Activated T-helper 17 cell treated with anti-CD3 and anti-CD28 coated beads, Interleukin-2, amount 50 U/mL, for 72 hours (primary cell): ENCODE data around the gene SCN8A. TPM values are rescaled to one million over a fixed set of nuclear protein-coding genes. Genes with fewer than 3 reads are reported as not detected.
"Not testable (repeated sequence)": the region's sequence is repeated elsewhere in the genome, so short reads cannot be mapped to it uniquely, and the experiment has no call there.

Experiments used
- ATAC-seq: fragments of 150-1000 bp; cut with Tn5 transposase; replicated peaks from 2 replicates; pipeline ENCODE4 v1.10.0; 2021; ENCODE audit warnings: mild to moderate bottlenecking, moderate library complexity
- H3K27ac Mint-ChIP-seq: one replicate; pipeline ENCODE4 v1.8.0; 2022; ENCODE audit warnings: mixed read lengths
- H3K27me3 Mint-ChIP-seq: one replicate; pipeline ENCODE4 v1.8.0; 2022; ENCODE audit warnings: mixed read lengths
- H3K36me3 Mint-ChIP-seq: one replicate; pipeline ENCODE4 v1.8.0; 2022; ENCODE audit warnings: low read depth, mild to moderate bottlenecking, mixed read lengths
- H3K4me1 Mint-ChIP-seq: one replicate; pipeline ENCODE4 v1.8.0; 2022; ENCODE audit warnings: mixed read lengths
- H3K4me3 Mint-ChIP-seq: one replicate; pipeline ENCODE4 v1.8.0; 2022; ENCODE audit warnings: mild to moderate bottlenecking, mixed read lengths
- H3K9me3 Mint-ChIP-seq: one replicate; pipeline ENCODE4 v1.8.0; 2022; ENCODE audit warnings: mixed read lengths
- total RNA-seq, 2 donors: library from RNA; stranded (reverse); gene quantifications; one replicate each; pipeline ENCODE4 v1.2.3, GENCODE V29; 2022

SCN8A gene
- total RNA-seq, 2 donors from 2014 or later, result 0.73 to 1.2 TPM

- Mint-ChIP-seq H3K27me3 (peaks cover 3% of the 10 kb centered on the region), H3K9me3 (no peaks in the 10 kb centered on the region), H3K36me3 (no peaks in the 10 kb centered on the region), H3K27ac (no peak overlapping the region), H3K4me3 (no peak overlapping the region), H3K4me1 (no peaks in the 10 kb centered on the region)
- no peak for ATAC-seq
Measured at GRCh38 chr12:51763743-51764142, 172.7 kb downstream of the SCN8A start.

DNA sequence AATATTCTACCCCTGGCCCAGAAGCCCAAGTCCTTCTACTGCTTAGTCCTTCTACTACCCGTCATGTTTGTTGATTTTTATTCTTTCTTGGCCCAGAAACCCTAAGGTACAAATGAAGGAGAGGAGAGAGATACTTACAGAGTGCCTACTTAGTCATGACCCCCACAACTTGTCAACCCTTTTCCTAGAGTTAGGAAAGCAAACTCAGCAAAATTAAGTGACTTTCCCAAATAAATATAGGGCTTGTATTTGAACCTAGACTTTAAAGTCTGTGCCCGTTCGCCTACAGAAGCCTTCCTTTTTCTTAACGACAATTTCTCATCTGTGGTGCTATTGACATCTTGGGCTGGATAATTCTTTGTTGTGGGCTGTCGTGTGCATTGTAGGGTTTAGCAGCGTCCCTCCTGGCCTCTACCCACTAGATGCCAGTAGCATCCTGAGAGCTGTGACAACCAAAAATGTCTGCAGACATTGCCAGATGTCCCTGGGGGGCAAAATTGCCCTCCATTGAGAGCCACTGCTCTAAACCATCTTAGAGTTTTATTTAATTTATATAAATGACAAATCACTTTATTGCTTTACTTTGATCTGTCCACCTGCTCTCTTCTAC is 175.1 kb downstream of the SCN8A start:
- Mint-ChIP-seq H3K4me3 (no peak overlapping the region), H3K27ac (no peak overlapping the region), H3K4me1 (no peaks in the 10 kb centered on the region), H3K9me3 (no peaks in the 10 kb centered on the region), H3K36me3 (no peaks in the 10 kb centered on the region), H3K27me3 (no peaks in the 10 kb centered on the region)
- ATAC-seq, result no peak

GRCh38 chr12:51771008-51771407 is 180.0 kb downstream of the SCN8A start:
- H3K4me3 Mint-ChIP-seq, result no peak overlapping the region
- no peaks in the 10 kb centered on the region for H3K9me3 Mint-ChIP-seq
- no peaks in the 10 kb centered on the region for H3K4me1 Mint-ChIP-seq
- no peaks in the 10 kb centered on the region for H3K36me3 Mint-ChIP-seq
- no peak for ATAC-seq
- no peaks in the 10 kb centered on the region for H3K27me3 Mint-ChIP-seq
- no peak overlapping the region for H3K27ac Mint-ChIP-seq

DNA sequence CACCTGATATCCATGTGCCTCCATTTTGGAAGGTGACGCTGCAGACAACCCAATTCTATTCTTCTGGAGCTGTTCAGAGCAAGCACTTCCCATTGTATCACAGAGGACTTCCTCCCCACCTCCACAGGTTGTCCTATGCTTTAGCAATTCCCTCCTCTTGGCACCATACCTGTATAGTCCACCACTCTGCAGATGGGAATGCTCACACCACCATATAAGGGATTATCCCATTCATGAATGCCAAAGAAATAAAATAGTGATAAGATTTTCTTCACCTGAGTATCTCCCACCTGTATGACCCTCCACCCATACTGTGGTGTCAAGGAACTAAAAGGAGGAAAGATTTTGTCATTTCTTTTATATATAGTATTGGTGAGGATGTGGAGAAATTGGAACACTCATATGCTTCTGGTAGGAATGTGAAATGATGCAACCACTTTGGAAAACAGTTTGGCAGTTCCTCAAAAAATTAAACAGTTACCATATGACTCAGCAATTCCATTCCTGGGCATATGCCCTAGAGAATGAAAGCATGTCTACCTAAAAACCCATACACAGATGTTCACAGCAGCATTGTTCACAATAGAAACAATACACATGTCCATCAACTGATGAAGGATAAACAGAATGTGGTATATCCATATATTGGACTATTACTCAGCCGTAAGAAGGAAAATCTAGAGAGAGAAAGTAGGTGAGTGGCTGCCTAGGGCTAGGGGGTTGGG is 182.3 kb downstream of the SCN8A start:
- H3K4me1 Mint-ChIP-seq, result no peaks in the 10 kb centered on the region
- no peak overlapping the region for H3K4me3 Mint-ChIP-seq
- H3K27ac Mint-ChIP-seq, result no peak overlapping the region
- H3K27me3 Mint-ChIP-seq, result no peaks in the 10 kb centered on the region
- no peaks in the 10 kb centered on the region for H3K36me3 Mint-ChIP-seq
- H3K9me3 Mint-ChIP-seq, result no peaks in the 10 kb centered on the region
- ATAC-seq, result no peak

- no peak for ATAC-seq
- no peaks in the 10 kb centered on the region for H3K4me1 Mint-ChIP-seq
- no peaks in the 10 kb centered on the region for H3K9me3 Mint-ChIP-seq
- peaks cover 5% of the 10 kb centered on the region for H3K27me3 Mint-ChIP-seq
- no peak overlapping the region for H3K4me3 Mint-ChIP-seq
- H3K36me3 Mint-ChIP-seq, result no peaks in the 10 kb centered on the region
- H3K27ac Mint-ChIP-seq, result no peak overlapping the region
Measured at GRCh38 chr12:51774933-51775332, 183.9 kb downstream of the SCN8A start.

DNA sequence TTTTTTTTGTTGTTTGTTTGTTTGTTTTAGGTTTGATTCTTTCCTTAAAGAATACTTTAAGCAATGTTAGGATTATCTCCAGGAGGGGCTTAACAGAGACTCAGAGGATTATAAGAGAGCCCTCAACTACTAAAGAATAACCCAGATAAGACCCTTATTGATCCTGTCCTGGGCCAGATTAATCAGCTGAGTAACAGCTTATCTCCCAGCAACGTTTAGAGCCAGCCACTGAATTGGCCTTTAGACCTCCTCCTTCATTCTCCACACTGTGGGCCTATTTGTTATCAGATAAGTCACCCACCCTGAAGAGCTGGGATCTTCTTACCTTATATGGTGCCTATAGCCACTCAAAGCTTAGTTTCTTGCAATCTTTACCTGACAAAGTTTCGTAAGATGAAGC is 186.4 kb downstream of the SCN8A start:
- no peak for ATAC-seq
- Mint-ChIP-seq H3K27me3 (peaks cover 13% of the 10 kb centered on the region), H3K4me1 (no peaks in the 10 kb centered on the region), H3K4me3 (no peak overlapping the region), H3K27ac (no peak overlapping the region), H3K9me3 (no peaks in the 10 kb centered on the region), H3K36me3 (no peaks in the 10 kb centered on the region)

DNA sequence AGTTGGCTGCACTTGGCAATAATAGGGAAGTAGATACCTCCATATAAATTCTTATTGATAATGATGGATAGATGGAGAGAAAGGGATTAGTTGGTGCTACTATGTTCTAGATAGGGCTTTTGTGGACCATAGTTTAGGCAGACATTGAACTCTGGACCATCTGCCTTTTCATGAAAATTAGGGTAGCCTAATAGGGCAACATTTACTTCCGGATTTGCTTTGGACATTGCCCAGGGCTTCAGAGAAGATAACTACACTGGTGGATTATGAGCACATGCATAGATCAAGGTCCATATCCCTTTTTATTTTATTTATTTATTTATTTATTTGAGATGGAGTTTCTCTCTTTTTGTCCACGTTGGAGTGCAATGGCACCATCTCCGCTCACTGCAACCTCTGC is 186.9 kb downstream of the SCN8A start:
- no peaks in the 10 kb centered on the region for H3K4me1 Mint-ChIP-seq
- no peaks in the 10 kb centered on the region for H3K36me3 Mint-ChIP-seq
- no peak for ATAC-seq
- H3K27me3 Mint-ChIP-seq, result peaks cover 15% of the 10 kb centered on the region
- no peaks in the 10 kb centered on the region for H3K9me3 Mint-ChIP-seq
- no peak overlapping the region for H3K4me3 Mint-ChIP-seq
- H3K27ac Mint-ChIP-seq, result no peak overlapping the region

DNA sequence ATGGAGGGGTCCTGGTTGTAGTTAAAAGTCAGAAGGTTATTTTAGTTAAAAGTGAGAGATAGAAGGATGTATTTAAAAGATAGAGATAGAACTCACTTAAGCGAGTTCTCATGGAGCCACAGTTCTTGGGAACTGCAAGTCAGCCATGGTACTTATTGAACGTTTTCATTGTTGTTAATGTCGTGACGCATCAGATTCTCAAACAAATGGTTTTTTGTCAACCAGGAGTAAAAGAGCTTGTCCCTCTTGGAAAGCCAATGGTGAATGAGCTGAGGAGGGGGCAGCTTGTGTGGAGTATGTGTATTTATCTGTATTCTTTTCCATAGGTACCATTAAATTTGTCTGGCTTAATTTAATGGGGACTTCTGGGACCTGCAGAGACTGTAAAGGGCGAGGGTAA is 188.8 kb downstream of the SCN8A start:
- peaks cover 15% of the 10 kb centered on the region for H3K27me3 Mint-ChIP-seq
- H3K4me3 Mint-ChIP-seq, result no peak overlapping the region
- ATAC-seq, result no peak
- H3K4me1 Mint-ChIP-seq, result no peaks in the 10 kb centered on the region
- no peaks in the 10 kb centered on the region for H3K36me3 Mint-ChIP-seq
- no peak overlapping the region for H3K27ac Mint-ChIP-seq
- H3K9me3 Mint-ChIP-seq, result no peaks in the 10 kb centered on the region

DNA sequence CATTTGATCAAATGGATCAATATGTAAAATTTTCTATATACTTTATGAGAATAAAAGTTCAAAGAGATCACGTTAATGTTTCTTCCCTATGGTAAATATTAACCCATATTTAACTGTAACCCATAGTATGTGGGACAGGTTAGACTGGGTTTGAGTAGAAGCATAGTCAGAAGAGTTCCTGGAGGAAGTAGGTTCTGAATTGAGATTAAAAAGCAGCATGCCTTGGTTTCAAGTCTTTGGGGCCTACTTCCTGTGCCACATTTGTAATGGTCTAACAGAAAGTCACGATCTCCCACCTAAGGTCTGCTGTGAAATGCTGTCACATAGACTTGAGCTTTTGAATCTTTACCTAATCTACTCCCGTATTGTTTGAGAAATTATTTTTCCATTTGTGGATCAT is 193.7 kb downstream of the SCN8A start:
- H3K27me3 Mint-ChIP-seq, result peaks cover 17% of the 10 kb centered on the region
- no peaks in the 10 kb centered on the region for H3K9me3 Mint-ChIP-seq
- H3K36me3 Mint-ChIP-seq, result no peaks in the 10 kb centered on the region
- no peak overlapping the region for H3K27ac Mint-ChIP-seq
- no peaks in the 10 kb centered on the region for H3K4me1 Mint-ChIP-seq
- H3K4me3 Mint-ChIP-seq, result no peak overlapping the region
- no peak for ATAC-seq

DNA sequence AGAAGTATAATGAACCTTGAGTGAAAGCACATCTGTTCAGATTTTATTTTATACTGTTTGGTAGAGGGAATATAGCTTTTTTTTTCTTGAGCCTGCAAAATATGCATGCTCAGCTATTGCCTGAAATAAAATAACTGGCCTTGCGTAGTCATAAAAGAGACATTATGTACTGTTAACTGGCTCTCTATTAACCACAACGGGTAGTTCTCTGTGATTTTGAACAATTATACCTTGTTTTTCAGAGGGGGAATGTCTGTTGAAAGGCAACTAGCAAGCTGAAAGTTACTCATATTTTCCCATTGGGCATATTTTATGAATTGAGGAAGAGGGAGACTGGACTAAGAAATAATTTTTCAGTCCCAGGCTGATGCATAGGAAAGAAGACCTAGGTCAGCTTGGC is 194.9 kb downstream of the SCN8A start:
- Mint-ChIP-seq H3K36me3 (no peaks in the 10 kb centered on the region), H3K27ac (no peak overlapping the region)
- no peak for ATAC-seq

DNA sequence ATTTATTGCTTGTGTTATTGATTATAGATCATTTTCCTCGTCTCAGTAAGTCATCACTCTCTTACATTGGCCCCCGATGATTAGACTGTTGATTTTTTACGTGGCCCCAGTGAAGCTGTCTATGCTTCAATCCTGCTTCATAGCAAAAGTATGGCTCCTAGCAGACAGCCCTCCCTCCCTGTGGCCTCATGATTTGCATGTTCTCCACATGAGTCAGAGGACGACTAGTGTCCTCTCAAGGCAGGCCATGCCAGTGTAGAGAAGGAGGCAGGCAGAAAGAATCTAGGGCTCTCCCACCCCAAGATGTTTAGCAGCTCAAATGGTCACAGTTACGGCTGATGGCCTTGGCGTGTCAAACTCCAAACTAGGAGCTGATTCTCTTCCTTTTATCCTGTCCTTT is 197.8 kb downstream of the SCN8A start:
- Mint-ChIP-seq H3K4me1 (no peaks in the 10 kb centered on the region), H3K9me3 (no peaks in the 10 kb centered on the region), H3K36me3 (no peaks in the 10 kb centered on the region), H3K27me3 (peaks cover 7% of the 10 kb centered on the region), H3K4me3 (no peak overlapping the region), H3K27ac (no peak overlapping the region)
- ATAC-seq, result no peak

More for the DNA sequence above, 194.9 kb downstream of the SCN8A start:
- Mint-ChIP-seq H3K4me3 (no peak overlapping the region), H3K27me3 (peaks cover 14% of the 10 kb centered on the region), H3K4me1 (no peaks in the 10 kb centered on the region), H3K9me3 (no peaks in the 10 kb centered on the region)

DNA sequence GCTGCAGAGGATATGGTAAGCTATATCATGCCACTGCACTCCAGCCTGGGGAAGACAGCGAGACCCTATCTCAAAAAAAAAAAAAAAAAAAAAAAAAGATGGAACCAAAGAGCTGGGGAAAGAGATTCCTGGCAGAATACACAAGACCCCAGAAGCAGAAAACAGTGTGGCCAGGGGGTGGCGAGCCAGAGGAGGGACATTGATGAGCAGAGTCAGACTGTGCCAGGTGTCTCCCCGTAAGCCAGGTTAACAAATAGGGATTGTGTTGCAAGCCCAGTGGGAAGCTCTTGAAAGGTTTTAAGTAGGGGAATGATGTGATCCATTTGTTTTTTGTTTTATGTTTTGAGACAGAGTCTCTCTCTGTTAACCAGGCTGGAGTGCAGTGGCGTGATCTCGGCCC is 201.4 kb downstream of the SCN8A start:
- no peak overlapping the region for H3K4me3 Mint-ChIP-seq
- no peaks in the 10 kb centered on the region for H3K9me3 Mint-ChIP-seq
- H3K36me3 Mint-ChIP-seq, result no peaks in the 10 kb centered on the region
- no peak for ATAC-seq
- H3K4me1 Mint-ChIP-seq, result no peaks in the 10 kb centered on the region
- peaks cover 4% of the 10 kb centered on the region for H3K27me3 Mint-ChIP-seq
- H3K27ac Mint-ChIP-seq, result no peak overlapping the region

DNA sequence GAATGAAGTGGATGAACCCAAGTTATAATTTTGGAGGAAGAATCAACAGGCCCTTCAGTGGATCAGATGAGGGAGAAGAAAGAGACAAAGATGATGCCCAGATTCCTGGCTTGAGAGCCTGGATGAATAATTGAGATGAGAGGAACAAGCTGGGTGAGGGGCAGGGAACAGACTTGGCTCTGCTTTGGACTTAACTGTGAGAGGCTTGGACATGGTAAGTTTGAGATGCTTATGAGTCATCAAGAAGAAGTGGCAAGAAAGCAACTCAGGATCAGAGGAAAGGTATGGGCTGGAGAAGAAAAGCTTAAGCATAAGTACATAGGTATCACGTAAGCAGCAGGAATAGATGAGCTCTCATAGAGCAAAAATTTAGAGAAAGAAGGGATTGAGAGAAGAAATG is 202.2 kb downstream of the SCN8A start:
- H3K36me3 Mint-ChIP-seq, result no peaks in the 10 kb centered on the region
- no peak overlapping the region for H3K4me3 Mint-ChIP-seq
- no peak for ATAC-seq
- H3K9me3 Mint-ChIP-seq, result no peaks in the 10 kb centered on the region
- H3K27ac Mint-ChIP-seq, result no peak overlapping the region
- no peaks in the 10 kb centered on the region for H3K4me1 Mint-ChIP-seq
- H3K27me3 Mint-ChIP-seq, result peaks cover 4% of the 10 kb centered on the region

DNA sequence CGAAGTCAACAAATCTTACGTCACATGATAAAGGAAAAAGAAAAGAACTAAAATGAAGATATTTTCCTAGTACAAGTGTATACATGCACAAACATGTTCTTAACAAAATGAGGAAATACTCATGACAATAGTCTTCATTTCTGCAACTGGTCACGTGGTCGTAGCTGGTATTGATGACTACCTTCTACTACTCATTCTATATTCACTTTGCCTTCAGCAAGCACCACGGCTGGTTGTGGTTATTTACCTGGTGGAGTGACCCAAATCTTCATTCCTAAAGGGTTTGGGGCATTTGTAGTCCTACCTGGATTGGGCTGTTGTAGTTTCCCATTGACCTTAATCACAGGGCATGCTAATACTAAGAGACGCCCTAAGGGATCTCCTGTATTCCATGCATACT is 206.3 kb downstream of the SCN8A start:
- no peaks in the 10 kb centered on the region for H3K9me3 Mint-ChIP-seq
- H3K4me3 Mint-ChIP-seq, result no peak overlapping the region
- no peak for ATAC-seq
- no peak overlapping the region for H3K27ac Mint-ChIP-seq
- H3K4me1 Mint-ChIP-seq, result no peaks in the 10 kb centered on the region
- no peaks in the 10 kb centered on the region for H3K27me3 Mint-ChIP-seq
- H3K36me3 Mint-ChIP-seq, result no peaks in the 10 kb centered on the region

- H3K9me3 Mint-ChIP-seq, H3K36me3 Mint-ChIP-seq, H3K4me3 Mint-ChIP-seq, H3K27ac Mint-ChIP-seq, H3K27me3 Mint-ChIP-seq, H3K4me1 Mint-ChIP-seq, ATAC-seq: not testable (repeated sequence)
Measured at GRCh38 chr12:51798051-51798450, 207.0 kb downstream of the SCN8A start.
